ENCODE results near the gene SLC4A1AP. TPM values are rescaled to one million over a fixed set of nuclear protein-coding genes. Genes with fewer than 3 reads are reported as not detected.
A peak's percentile ranks its signal among the peaks of the same experiment; 100 is the strongest.

The SLC4A1AP gene
- total RNA-seq, 1 experiment from 2014 or later: 22.8 TPM

DNA sequence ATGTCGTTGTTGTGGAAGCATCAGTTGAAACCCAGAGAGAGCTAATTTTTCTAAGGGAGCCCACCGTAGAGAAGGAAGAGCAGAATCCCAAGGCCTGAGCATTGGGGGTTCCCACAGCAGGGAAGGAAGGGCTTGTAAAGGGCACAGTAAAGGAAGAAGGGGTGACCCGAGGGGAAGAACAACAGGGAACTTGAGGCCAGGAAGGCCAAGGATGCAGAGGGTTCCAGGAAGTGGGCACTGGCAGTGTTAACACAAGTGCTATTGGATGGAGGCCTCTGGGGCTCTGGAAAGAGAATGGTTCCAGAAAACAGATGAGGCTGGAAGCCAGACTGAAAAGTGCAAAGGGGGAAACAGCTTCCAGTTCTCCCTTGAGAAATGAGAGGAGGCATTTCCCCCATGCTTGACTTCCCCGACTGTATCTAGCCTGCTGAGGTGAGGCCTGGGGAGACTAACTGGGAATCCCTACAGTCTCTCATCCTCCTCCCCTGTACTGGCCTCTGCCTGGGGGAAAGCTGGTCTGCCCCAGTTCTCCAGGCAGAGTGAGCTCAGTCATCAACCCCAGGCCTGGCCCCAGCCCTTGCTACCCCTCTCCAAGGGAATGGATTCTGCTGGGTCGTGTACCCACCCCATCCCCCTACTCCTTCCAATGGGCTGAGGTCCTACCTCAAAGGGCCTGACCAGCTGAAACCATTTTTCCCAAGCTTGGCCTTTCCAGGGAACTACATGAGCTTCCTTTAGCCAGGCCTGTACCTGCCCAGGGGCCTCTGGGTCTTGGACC lies 64.6 kb downstream of the SLC4A1AP start:
- Histone ChIP-seq H3K4me3 (ENCODE audit: insufficient read depth, low read depth, low read length) (no peak overlapping the region), H3K36me3 (replicated peaks; ENCODE audit: control insufficient read depth, insufficient read depth, low read length) (no peaks in the 10 kb centered on the region), H3K27me3 (ENCODE audit: control insufficient read depth, insufficient read depth, low read length) (no peaks in the 10 kb centered on the region)
- no peak for DNase-seq

GRCh38 chr2:27729198-27729597 lies 65.5 kb downstream of the SLC4A1AP start:
- no peak for DNase-seq
- no peaks in the 10 kb centered on the region for H3K27me3 ChIP-seq (ENCODE audit: control insufficient read depth, insufficient read depth, low read length)
- H3K36me3 ChIP-seq (replicated peaks; ENCODE audit: control insufficient read depth, insufficient read depth, low read length): no peaks in the 10 kb centered on the region
- H3K4me3 ChIP-seq (ENCODE audit: insufficient read depth, low read depth, low read length): no peak overlapping the region

DNA sequence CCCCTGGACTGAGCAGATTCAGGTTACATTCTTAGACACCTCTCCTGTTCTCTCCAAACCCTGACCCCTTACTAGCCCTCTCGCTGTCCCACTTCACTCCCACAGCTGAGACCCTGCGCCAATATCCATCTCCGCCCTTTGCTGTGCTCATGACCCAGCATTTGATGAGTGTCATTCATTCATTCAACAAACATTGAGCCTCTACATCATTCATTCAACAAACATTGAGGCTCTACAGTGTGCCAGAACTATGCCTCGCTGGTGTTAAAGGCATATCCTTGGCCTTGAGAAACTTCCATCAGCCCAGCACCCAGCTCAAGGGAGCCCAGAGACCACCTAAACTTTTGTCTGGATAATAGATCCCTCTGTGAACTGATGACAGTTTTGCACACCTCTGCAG lies 65.9 kb downstream of the SLC4A1AP start:
- no peak overlapping the region for H3K4me3 ChIP-seq (ENCODE audit: insufficient read depth, low read depth, low read length)
- DNase-seq: no peak
- H3K27me3 ChIP-seq (ENCODE audit: control insufficient read depth, insufficient read depth, low read length): no peaks in the 10 kb centered on the region
- H3K36me3 ChIP-seq (replicated peaks; ENCODE audit: control insufficient read depth, insufficient read depth, low read length): no peaks in the 10 kb centered on the region

DNA sequence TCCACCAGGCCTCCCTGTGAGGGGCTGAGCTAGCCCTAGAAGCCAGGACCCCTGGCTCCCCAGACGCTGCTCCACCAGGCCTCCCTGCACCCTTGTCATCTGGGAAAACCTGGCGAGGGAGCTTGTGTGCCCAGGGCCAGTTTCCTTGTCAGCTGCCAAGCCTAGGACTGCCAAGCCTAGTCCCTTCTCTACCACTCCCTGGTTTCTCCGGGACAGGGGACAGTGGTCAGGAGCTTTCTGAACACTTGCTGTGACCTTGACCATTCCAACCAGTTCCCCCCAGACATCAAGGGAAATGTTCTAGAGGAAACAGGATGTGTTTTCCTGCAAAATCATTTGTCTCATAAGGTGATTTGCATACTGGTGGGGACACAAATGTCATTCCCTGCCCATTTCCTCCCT lies 66.6 kb downstream of the SLC4A1AP start:
- Histone ChIP-seq H3K36me3 (replicated peaks; ENCODE audit: control insufficient read depth, insufficient read depth, low read length) (no peaks in the 10 kb centered on the region), H3K27me3 (ENCODE audit: control insufficient read depth, insufficient read depth, low read length) (no peaks in the 10 kb centered on the region), H3K4me3 (ENCODE audit: insufficient read depth, low read depth, low read length) (no peak overlapping the region)
- DNase-seq: no peak

DNA sequence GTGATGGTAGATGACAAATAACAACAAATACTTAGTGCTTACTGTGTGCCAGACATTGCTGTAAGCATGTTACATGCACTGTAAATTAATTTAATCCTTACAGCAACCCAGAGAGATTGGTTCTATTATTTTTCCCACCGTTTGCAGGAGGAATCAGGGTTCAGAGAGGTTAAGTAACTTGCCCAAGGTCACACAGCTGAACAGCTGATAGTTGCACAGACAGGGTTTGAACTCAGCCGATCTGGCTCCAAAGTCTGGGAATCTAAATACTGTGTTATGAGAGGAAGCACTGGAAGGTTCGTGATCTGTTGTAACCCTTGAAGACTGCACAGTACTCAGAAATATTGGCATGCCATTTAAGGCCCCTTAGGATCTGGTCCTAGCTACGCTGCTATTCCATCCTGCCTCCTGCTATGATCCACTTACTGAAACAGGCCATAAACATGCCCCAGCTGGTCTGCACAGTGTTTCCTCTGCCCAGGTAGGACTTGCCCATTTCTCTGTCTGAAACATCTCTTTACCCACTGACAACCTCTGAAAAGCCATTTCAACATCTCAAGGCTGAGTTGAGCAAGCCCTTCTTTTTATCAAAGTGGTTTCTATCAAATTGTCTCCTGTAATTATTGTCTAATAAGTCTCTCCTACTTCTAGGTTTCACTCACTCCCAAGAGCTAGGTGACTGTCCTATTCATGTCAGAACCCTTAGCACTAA lies 67.4 kb downstream of the SLC4A1AP start:
- Histone ChIP-seq H3K36me3 (replicated peaks; ENCODE audit: control insufficient read depth, insufficient read depth, low read length) (no peaks in the 10 kb centered on the region), H3K4me3 (ENCODE audit: insufficient read depth, low read depth, low read length) (no peak overlapping the region), H3K27me3 (ENCODE audit: control insufficient read depth, insufficient read depth, low read length) (no peaks in the 10 kb centered on the region)
- no peak for DNase-seq

- DNase-seq: no peak
- Histone ChIP-seq H3K4me3 (ENCODE audit: insufficient read depth, low read depth, low read length) (no peak overlapping the region), H3K27me3 (ENCODE audit: control insufficient read depth, insufficient read depth, low read length) (no peaks in the 10 kb centered on the region), H3K36me3 (replicated peaks; ENCODE audit: control insufficient read depth, insufficient read depth, low read length) (no peaks in the 10 kb centered on the region)
Observed at GRCh38 chr2:27734305-27734704, 70.6 kb downstream of the SLC4A1AP start.

DNA sequence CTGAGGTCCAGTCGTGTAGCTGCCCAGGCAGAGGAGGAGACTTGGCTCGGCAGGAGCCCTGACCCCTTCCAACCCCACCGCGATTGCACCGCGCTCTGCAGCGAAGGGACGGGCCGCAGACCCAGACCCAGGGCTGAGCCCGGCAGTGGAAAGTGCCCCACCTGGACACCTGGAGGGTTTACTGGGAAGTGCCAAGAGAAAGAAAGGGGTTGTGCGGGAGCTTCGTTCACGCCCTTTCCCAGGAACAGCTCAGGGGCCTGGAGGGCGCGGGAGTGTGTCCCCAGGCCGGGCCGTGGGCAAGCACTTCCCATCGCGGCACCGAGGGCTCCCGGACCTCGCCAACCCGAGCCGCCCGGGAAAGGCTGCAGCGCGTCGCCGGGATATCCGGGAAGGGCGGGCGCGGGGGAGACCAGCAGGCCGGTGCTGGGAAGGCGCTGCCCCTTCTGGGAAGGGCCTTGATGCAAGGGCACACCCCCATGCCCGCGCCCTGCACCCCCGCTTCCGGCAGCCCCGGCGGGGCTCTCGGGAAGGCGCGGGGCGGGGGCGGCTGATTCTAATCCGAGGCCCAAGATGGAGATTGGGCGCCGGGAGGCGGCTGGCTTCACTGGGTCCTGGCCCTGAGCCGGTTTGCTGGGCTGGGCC lies 71.7 kb downstream of the SLC4A1AP start:
- peak; percentile 93 for DNase-seq
- peak overlapping the region; percentile 71 for H3K4me3 ChIP-seq (ENCODE audit: insufficient read depth, low read depth, low read length)
- H3K27me3 ChIP-seq (ENCODE audit: control insufficient read depth, insufficient read depth, low read length): no peaks in the 10 kb centered on the region
- H3K36me3 ChIP-seq (replicated peaks; ENCODE audit: control insufficient read depth, insufficient read depth, low read length): no peaks in the 10 kb centered on the region

DNA sequence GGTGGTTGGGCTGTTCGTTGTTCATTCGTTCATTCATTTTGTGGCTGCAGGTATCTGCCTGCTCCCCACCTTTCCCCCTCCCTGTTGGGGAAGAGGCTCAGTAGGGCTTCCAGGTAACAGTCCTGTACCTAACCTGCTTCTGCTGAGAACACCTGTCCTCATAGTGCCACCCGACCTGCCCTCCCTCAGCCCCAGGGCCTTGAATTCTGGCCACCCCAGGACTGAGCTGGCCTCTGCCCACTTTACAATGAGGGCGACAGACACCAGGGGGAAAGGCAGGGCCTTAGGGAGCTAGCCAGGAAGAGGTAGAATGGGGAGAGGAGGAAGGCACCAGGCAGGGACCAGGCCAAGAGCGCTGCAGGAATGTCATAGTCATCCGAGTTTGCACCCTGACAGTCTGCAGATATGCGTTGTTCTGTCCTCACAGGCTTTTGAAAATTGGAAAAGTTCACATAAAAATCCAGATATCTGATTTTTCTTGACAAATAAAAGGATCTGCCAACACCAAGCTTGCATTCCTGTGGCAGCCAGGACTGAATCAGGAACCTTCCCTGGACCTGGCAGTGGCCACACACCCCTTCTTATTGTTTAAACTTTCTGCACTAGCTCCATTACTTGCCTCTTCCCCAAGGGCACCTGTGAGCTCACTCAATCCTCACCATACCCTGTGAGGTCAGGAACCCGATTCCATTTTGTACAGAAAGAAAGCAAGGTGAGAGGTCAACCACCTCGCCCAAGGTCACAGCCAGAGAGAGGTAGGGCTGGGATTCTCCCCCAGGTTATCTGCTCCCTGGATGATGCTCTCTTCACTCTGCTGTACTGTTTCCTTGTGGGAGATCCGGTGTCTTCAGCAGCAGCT lies 72.6 kb downstream of the SLC4A1AP start:
- Histone ChIP-seq H3K4me3 (ENCODE audit: insufficient read depth, low read depth, low read length) (0 out of 2 replicates have a peak overlapping the region, but pooled peaks have one; percentile 71), H3K27me3 (ENCODE audit: control insufficient read depth, insufficient read depth, low read length) (no peaks in the 10 kb centered on the region), H3K36me3 (replicated peaks; ENCODE audit: control insufficient read depth, insufficient read depth, low read length) (no peaks in the 10 kb centered on the region)
- no peak for DNase-seq

- DNase-seq: no peak
- no peaks in the 10 kb centered on the region for H3K36me3 ChIP-seq (replicated peaks; ENCODE audit: control insufficient read depth, insufficient read depth, low read length)
- no peak overlapping the region for H3K4me3 ChIP-seq (ENCODE audit: insufficient read depth, low read depth, low read length)
- no peaks in the 10 kb centered on the region for H3K27me3 ChIP-seq (ENCODE audit: control insufficient read depth, insufficient read depth, low read length)
Observed at GRCh38 chr2:27736890-27737204, 73.2 kb downstream of the SLC4A1AP start.

DNA sequence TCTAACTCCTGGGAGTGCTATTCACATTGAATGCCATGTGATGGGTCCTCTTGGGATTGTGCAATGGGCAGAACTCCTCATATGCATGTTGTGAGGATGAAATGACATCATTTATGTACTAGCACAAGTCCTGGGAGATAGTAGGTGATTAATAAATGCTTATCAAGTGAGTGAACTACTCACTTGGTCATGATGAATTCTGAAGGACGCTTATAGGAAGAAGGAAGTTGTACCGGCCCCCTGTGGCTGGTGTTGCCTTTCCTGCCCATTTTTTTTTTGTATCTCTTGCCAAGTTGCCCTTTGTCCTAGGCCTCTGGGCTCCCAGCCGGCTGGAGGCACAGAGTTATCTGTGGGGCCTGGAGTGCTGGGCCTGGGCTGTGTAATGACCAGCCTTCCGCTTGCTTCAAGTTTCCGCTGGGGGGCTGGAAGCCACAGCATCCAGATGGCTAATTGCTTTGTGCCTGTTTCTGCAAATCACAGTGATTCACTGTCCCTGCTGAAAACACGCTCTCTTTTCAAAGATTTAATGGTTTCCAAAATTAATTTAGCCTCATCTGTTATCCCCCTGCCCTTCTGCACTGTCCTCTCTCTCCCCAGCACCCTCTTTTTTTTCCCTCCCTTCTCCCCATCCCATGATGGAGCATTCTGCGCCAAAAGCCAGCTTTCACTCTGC lies 74.1 kb downstream of the SLC4A1AP start:
- H3K27me3 ChIP-seq (ENCODE audit: control insufficient read depth, insufficient read depth, low read length): no peaks in the 10 kb centered on the region
- no peaks in the 10 kb centered on the region for H3K36me3 ChIP-seq (replicated peaks; ENCODE audit: control insufficient read depth, insufficient read depth, low read length)
- no peak for DNase-seq
- no peak overlapping the region for H3K4me3 ChIP-seq (ENCODE audit: insufficient read depth, low read depth, low read length)

GRCh38 chr2:27738349-27739057 lies 74.8 kb downstream of the SLC4A1AP start:
- no peak for DNase-seq
- Histone ChIP-seq H3K27me3 (ENCODE audit: control insufficient read depth, insufficient read depth, low read length) (no peaks in the 10 kb centered on the region), H3K36me3 (replicated peaks; ENCODE audit: control insufficient read depth, insufficient read depth, low read length) (no peaks in the 10 kb centered on the region), H3K4me3 (ENCODE audit: insufficient read depth, low read depth, low read length) (no peak overlapping the region)

DNA sequence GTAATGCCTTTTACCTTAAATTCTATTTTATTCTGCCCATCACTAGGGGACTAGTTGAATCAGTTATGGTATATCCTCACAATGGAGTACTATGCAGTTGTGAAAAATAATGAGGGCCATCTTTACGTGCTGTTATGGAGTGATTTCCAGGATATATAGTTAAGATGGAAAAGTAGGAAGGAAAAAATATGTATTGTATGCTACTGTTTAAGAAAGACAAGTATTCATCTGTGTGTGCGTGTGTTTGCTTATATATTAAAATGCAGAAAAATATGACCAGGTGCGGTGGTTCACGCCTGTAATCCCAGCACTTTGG lies 75.3 kb downstream of the SLC4A1AP start:
- DNase-seq: no peak
- H3K4me3 ChIP-seq (ENCODE audit: insufficient read depth, low read depth, low read length): no peak overlapping the region
- H3K36me3 ChIP-seq (replicated peaks; ENCODE audit: control insufficient read depth, insufficient read depth, low read length): no peaks in the 10 kb centered on the region
- H3K27me3 ChIP-seq (ENCODE audit: control insufficient read depth, insufficient read depth, low read length): no peaks in the 10 kb centered on the region

DNA sequence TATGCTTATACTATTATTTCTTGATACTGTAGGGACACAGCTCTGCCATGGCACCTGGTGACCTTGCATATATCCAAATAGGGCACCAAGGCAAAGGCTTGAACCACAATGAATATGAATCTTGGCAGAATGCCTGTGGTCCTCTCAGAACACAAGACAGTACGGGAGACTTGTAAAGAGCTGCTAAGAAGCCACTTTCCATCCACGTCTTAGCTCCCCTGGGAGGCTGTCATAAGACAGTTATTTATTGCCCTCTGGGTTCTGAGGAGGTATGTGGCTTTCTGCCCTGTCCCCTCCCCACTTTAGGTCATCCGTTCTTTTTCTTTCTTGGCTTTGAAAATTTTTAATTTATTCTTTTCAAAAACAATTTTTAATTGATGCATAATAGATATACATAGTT lies 78.0 kb downstream of the SLC4A1AP start:
- Histone ChIP-seq H3K27me3 (ENCODE audit: control insufficient read depth, insufficient read depth, low read length) (no peaks in the 10 kb centered on the region), H3K4me3 (ENCODE audit: insufficient read depth, low read depth, low read length) (no peak overlapping the region), H3K36me3 (replicated peaks; ENCODE audit: control insufficient read depth, insufficient read depth, low read length) (no peaks in the 10 kb centered on the region)
- DNase-seq: no peak

GRCh38 chr2:27742571-27742970 lies 78.9 kb downstream of the SLC4A1AP start:
- no peaks in the 10 kb centered on the region for H3K36me3 ChIP-seq (replicated peaks; ENCODE audit: control insufficient read depth, insufficient read depth, low read length)
- no peak overlapping the region for H3K4me3 ChIP-seq (ENCODE audit: insufficient read depth, low read depth, low read length)
- no peaks in the 10 kb centered on the region for H3K27me3 ChIP-seq (ENCODE audit: control insufficient read depth, insufficient read depth, low read length)
- no peak for DNase-seq

Data from H7 (cell line).